Measurements from ENCODE around the gene ADCK2.

DNA sequence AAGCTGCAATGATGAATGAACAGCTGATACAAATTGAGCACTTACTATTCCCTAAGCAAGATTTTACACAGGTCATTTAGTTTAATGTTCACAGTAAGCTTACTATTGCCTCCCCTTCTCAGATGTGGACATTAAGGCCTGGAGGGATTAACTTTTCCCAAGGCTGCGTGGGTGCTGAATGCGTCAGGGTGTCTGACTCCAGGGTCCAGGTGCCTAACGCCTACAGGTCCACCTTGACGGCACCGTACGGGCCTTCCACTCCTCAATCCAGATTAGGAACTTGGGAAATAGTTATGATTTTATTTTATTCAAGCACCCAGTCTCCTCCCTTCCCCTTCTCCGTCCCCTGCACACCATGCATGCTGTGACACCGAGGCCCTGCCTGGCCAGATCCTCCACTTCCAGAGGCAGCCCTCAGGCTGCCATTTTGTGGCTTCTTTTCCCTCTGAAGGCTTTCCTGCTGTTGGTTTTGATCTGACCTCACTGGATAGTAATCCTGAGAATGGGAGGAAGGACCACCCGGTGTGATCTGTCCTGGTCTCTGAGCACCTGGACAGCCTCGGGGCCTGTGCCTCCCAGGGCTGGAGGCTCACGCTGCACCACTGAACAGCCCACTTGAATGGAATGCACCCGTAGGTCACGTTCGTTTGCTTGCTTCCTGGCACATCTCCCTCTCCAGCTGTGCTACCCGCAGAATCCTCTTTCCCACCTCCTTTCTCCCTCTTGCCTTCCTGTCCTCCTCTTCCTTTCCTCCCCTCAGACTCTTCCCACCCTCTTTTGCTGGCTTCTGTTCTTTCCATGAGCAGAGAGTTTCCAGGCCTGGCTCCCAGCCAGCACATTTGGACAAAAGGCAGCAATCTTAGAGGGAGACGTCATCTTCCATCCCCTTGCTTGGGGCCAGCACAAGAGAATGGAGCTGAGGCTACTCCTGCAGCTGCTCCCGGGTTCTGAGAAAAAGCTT lies 46.6 kb upstream of the ADCK2 start:
- TF ChIP-seq, protein P1, sequence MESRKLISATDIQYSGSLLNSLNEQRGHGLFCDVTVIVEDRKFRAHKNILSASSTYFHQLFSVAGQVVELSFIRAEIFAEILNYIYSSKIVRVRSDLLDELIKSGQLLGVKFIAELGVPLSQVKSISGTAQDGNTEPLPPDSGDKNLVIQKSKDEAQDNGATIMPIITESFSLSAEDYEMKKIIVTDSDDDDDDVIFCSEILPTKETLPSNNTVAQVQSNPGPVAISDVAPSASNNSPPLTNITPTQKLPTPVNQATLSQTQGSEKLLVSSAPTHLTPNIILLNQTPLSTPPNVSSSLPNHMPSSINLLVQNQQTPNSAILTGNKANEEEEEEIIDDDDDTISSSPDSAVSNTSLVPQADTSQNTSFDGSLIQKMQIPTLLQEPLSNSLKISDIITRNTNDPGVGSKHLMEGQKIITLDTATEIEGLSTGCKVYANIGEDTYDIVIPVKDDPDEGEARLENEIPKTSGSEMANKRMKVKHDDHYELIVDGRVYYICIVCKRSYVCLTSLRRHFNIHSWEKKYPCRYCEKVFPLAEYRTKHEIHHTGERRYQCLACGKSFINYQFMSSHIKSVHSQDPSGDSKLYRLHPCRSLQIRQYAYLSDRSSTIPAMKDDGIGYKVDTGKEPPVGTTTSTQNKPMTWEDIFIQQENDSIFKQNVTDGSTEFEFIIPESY (IDR thresholded peaks at IDR 0.05): no peak
- peak in 1 of 2 donors; percentile 35 for TF ChIP-seq JUND (IDR thresholded peaks at IDR 0.05)

Data from liver (tissue), 2 donors.